Motor neuron (in vitro differentiated cells): ENCODE measurements around the gene VASH2. TPM values are rescaled to one million over a fixed set of nuclear protein-coding genes. Genes with fewer than 3 reads are reported as not detected.

Experiments
- total RNA-seq, 8 experiments: library from RNA; unstranded; fragments of 300-600 nt; gene quantifications; 2 replicates each; pipeline versions ENCODE4 v1.2.3 to v1.2.4, GENCODE V29; 2022

Gene VASH2
- total RNA-seq, 8 experiments from 2014 or later: 1.2 to 44.7 (median 22.4) TPM

Other genes with a start within 250 kb of the VASH2 start
- gene NSL1, start 158.8 kb upstream of the VASH2 start, total RNA-seq: 10 to 100 TPM; 13.7 to 47.6 (median 35.1) TPM
- gene TATDN3, start 158.6 kb upstream of the VASH2 start, total RNA-seq: 10 to 100 TPM; 11.6 to 48.9 (median 22.9) TPM
- gene SPATA45, start 102.9 kb upstream of the VASH2 start, total RNA-seq: under 1 TPM in 3 of 8 experiments, not detected in 5; 0.54 to 0.81 (median 0.81) TPM
- 10 to 100 TPM in 7 of 8 experiments, 1 to 10 TPM in 1; 3.1 to 35.7 (median 15.6) TPM for gene FLVCR1, start 92.3 kb upstream of the VASH2 start, total RNA-seq
- gene ANGEL2, start 65.3 kb downstream of the VASH2 start, total RNA-seq: 10 to 100 TPM; 37.3 to 72.6 (median 42.2) TPM
- gene RPS6KC1, start 100.7 kb downstream of the VASH2 start, total RNA-seq: 10 to 100 TPM; 25.1 to 51.1 (median 31.1) TPM